PFSK-1 (cell line): ENCODE measurements around the gene DIP2C.

ENCODE experiments used
- POLR2AphosphoS5 ChIP-seq: IDR thresholded peaks from 2 replicates; pipeline ENCODE4 v1.6.1; 2012; ENCODE audit warnings: low read depth, mild to moderate bottlenecking, control low read depth, low read length, moderate library complexity
- SIN3A ChIP-seq: IDR thresholded peaks from 2 replicates; pipeline ENCODE4 v1.6.1; 2012; ENCODE audit warnings: mild to moderate bottlenecking, low read length, moderate library complexity, borderline replicate concordance; ENCODE audit not compliant: insufficient read depth
- TAF1 ChIP-seq: IDR thresholded peaks from 2 replicates; pipeline ENCODE4 v1.6.1; 2012; ENCODE audit warnings: low read length, control low read depth, borderline replicate concordance; ENCODE audit not compliant: insufficient read depth
- TF ChIP-seq, protein P1 (sequence below), 2 experiments: IDR thresholded peaks; 2 replicates each; pipeline versions ENCODE4 v1.6.1 to v1.8.0; 2011 to 2012; ENCODE audit warnings: low read depth in 2 of 2, low read length in 2 of 2, control low read depth in 1 of 2, inconsistent platforms in 1 of 2, mild to moderate bottlenecking in 1 of 2, moderate library complexity in 1 of 2; ENCODE audit not compliant: insufficient read depth in 1 of 2

DNA sequence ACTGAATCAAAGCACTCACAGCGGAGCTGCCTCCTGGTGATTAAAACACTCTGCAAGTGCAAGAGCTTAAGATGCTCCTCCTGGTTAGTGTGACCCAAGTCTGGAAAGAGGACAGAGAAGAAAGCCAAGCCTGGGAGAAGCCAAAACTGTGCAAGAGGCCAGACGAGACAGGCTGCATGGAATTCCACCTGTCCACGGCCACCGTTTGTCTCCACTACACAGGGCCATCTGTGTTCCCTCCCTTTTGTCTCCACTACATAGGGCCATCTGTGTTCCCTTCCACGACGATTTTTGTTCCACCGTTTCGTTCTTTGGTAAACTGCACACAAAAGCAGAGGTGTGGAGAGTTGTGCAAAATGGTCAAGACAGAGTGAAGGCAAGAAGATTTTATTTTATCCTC lies 233.0 kb downstream of the DIP2C start:
- TF ChIP-seq, protein P1, sequence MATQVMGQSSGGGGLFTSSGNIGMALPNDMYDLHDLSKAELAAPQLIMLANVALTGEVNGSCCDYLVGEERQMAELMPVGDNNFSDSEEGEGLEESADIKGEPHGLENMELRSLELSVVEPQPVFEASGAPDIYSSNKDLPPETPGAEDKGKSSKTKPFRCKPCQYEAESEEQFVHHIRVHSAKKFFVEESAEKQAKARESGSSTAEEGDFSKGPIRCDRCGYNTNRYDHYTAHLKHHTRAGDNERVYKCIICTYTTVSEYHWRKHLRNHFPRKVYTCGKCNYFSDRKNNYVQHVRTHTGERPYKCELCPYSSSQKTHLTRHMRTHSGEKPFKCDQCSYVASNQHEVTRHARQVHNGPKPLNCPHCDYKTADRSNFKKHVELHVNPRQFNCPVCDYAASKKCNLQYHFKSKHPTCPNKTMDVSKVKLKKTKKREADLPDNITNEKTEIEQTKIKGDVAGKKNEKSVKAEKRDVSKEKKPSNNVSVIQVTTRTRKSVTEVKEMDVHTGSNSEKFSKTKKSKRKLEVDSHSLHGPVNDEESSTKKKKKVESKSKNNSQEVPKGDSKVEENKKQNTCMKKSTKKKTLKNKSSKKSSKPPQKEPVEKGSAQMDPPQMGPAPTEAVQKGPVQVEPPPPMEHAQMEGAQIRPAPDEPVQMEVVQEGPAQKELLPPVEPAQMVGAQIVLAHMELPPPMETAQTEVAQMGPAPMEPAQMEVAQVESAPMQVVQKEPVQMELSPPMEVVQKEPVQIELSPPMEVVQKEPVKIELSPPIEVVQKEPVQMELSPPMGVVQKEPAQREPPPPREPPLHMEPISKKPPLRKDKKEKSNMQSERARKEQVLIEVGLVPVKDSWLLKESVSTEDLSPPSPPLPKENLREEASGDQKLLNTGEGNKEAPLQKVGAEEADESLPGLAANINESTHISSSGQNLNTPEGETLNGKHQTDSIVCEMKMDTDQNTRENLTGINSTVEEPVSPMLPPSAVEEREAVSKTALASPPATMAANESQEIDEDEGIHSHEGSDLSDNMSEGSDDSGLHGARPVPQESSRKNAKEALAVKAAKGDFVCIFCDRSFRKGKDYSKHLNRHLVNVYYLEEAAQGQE (IDR thresholded peaks at IDR 0.05; ENCODE audit: insufficient read depth in 1 of 2, low read depth in 2 of 2, low read length in 2 of 2), result no peak
- TF ChIP-seq POLR2AphosphoS5 (no peak), TAF1 (no peak), SIN3A (no peak)
